Endothelial cell of umbilical vein (primary cell): ENCODE measurements around the gene SLC35B2. TPM values are rescaled to one million over a fixed set of nuclear protein-coding genes. Genes with fewer than 3 reads are reported as not detected.

Source experiments
- BruUV-seq: library from RNA; stranded (reverse); fragments of 400-500 nt; replicated peaks from 2 replicates; lab custom pipeline; 2021; lab: Mats Ljungman, UMichigan
- CTCF ChIA-PET: fragments of 300-600, 350-600 bp; sonication (Branson Sonifier 250); formaldehyde crosslinking; loops from one replicate; lab custom pipeline; 2021; ENCODE audit warnings: antibody characterized with exemption, inconsistent platforms; lab: Charles Lee
- POLR2A ChIA-PET: fragments of 300-600, 350-600 bp; sonication (Branson Sonifier 250); formaldehyde crosslinking; loops from one replicate; lab custom pipeline; 2021; ENCODE audit warnings: antibody characterized with exemption, inconsistent platforms; lab: Charles Lee
- DNase-seq: peaks from one replicate; pipeline ENCODE4 v3.0.0-alpha.2; 2011; ENCODE audit warnings: low read depth, low spot score
- FAIRE-seq: peaks from 2 replicates; lab custom pipeline; 2011; peaks lifted over from hg19 to GRCh38; lab: Jason Lieb, UNC
- H2AFZ ChIP-seq: 2 replicates; pipeline ENCODE4 v1.6.0; 2012; ENCODE audit warnings: low read depth, low read length, control low read depth, inconsistent platforms
- H3K27ac ChIP-seq: 2 replicates; pipeline ENCODE4 v1.5.1; 2011; ENCODE audit warnings: low read depth, mild to moderate bottlenecking, control low read depth, low read length, moderate library complexity; ENCODE audit not compliant: insufficient read depth
- H3K27me3 ChIP-seq, 2 experiments: 2 replicates each; pipeline versions ENCODE4 v1.6.0 to v1.6.1; 2011; ENCODE audit warnings: low read length in 2 of 2, mixed read lengths in 1 of 2; ENCODE audit not compliant: control insufficient read depth in 2 of 2, insufficient read depth in 2 of 2
- H3K36me3 ChIP-seq, 2 experiments: 2 replicates in 1 of 2; 3 replicates in 1 of 2; pipeline ENCODE4 v1.5.1; 2011; ENCODE audit warnings: low read length in 2 of 2, mild to moderate bottlenecking in 1 of 2, moderate library complexity in 1 of 2; ENCODE audit not compliant: control insufficient read depth in 2 of 2, insufficient read depth in 2 of 2; ENCODE audit errors: extremely low read depth in 1 of 2
- H3K4me1 ChIP-seq: 3 replicates; pipeline ENCODE4 v1.5.1; 2011; ENCODE audit warnings: mild to moderate bottlenecking, low read length; ENCODE audit not compliant: control insufficient read depth, insufficient read depth; ENCODE audit errors: extremely low read depth
- H3K4me2 ChIP-seq: 2 replicates; pipeline ENCODE4 v1.6.1; 2011; ENCODE audit warnings: low read length, control low read depth, mixed read lengths; ENCODE audit not compliant: insufficient read depth
- H3K4me3 ChIP-seq, 3 experiments: fragments of 200-600 bp in 1 of 3; sonication (generic), shearing (Covaris generic) in 1 of 3; replicated peaks in 1 of 3; 2 replicates each; pipeline ENCODE4 v1.5.1; 2011 to 2016; ENCODE audit warnings: control low read depth in 3 of 3, low read length in 3 of 3, mild to moderate bottlenecking in 2 of 3, inconsistent platforms in 1 of 3, low read depth in 1 of 3, moderate library complexity in 1 of 3; ENCODE audit not compliant: insufficient read depth in 1 of 3
- H3K79me2 ChIP-seq: 2 replicates; pipeline ENCODE4 v1.6.0; 2012; ENCODE audit warnings: low read length, inconsistent platforms; ENCODE audit not compliant: control insufficient read depth, insufficient read depth
- H3K9ac ChIP-seq: replicated peaks from 2 replicates; pipeline ENCODE3; 2011; ENCODE audit warnings: low read length, control low read depth; ENCODE audit not compliant: insufficient read depth; ENCODE audit errors: extremely low read depth
- H3K9me1 ChIP-seq: replicated peaks from 3 replicates; pipeline ENCODE4 v1.6.0; 2011; ENCODE audit warnings: mild to moderate bottlenecking, low read length; ENCODE audit not compliant: control insufficient read depth, insufficient read depth; ENCODE audit errors: extremely low read depth
- H3K9me3 ChIP-seq: replicated peaks from 2 replicates; pipeline ENCODE4 v1.5.1; 2012; ENCODE audit warnings: low read length, inconsistent platforms; ENCODE audit not compliant: control insufficient read depth, insufficient read depth
- H4K20me1 ChIP-seq: replicated peaks from 2 replicates; pipeline ENCODE3; 2011; ENCODE audit warnings: mild to moderate bottlenecking, low read length; ENCODE audit not compliant: control insufficient read depth, insufficient read depth; ENCODE audit errors: extremely low read depth
- EZH2 ChIP-seq: IDR thresholded peaks from 2 replicates; pipeline ENCODE4 v1.6.1; 2012; ENCODE audit warnings: borderline replicate concordance, low read depth, mild to moderate bottlenecking, moderate library complexity, low read length, inconsistent platforms; ENCODE audit not compliant: severe bottlenecking
- FOS ChIP-seq: IDR thresholded peaks from 2 replicates; pipeline ENCODE4 v1.6.1; 2011; ENCODE audit warnings: mild to moderate bottlenecking, low read length, moderate library complexity, borderline replicate concordance; ENCODE audit not compliant: insufficient read depth
- GATA2 ChIP-seq: IDR thresholded peaks from 2 replicates; pipeline ENCODE4 v1.7.0; 2011; ENCODE audit warnings: low read depth, mild to moderate bottlenecking, moderate library complexity, mixed read lengths, low read length; ENCODE audit not compliant: insufficient read length, insufficient read depth
- JUN ChIP-seq: IDR thresholded peaks from 2 replicates; pipeline ENCODE4 v1.6.1; 2011; ENCODE audit warnings: borderline replicate concordance, low read depth; ENCODE audit not compliant: insufficient read length, insufficient read depth
- MYC ChIP-seq: IDR thresholded peaks from one replicate; pipeline ENCODE4 v1.6.1; 2011; ENCODE audit warnings: mild to moderate bottlenecking, low read depth, low read length
- POLR2A ChIP-seq: IDR thresholded peaks from 2 replicates; pipeline ENCODE4 v1.6.1; 2012; ENCODE audit warnings: low read depth, mild to moderate bottlenecking, control low read depth, low read length
- POLR2AphosphoS5 ChIP-seq: IDR thresholded peaks from 2 replicates; pipeline ENCODE4 v1.6.1; 2012; ENCODE audit warnings: low read depth, mild to moderate bottlenecking, control low read depth, low read length, moderate library complexity; ENCODE audit not compliant: insufficient read depth
- dilution Hi-C: fragments of 300-500 bp; cut with MboI; formaldehyde crosslinking; loops from one replicate; pipeline ENCODE4 v1.15.0; 2019; ENCODE audit warnings: low sequenced_read_pairs; ENCODE audit not compliant: extremely low pct_ligation_motif_present
- intact Hi-C: fragments of 100-400 bp; cut with micrococcal nuclease; formaldehyde crosslinking; loops from one replicate; pipeline ENCODE4 v1.10.0; 2022
- polyA plus RNA-seq, 4 experiments: library from polyadenylated mRNA; depleted of rRNA in 3 of 4; stranded (reverse) in 3 of 4; unstranded in 1 of 4; fragments of >200 nt; gene quantifications; 2 replicates each; pipeline versions ENCODE4 v1.2.1 to v1.2.3, GENCODE V29; 2011 to 2012; ENCODE audit warnings: missing spikeins in 1 of 4
- total RNA-seq: library from RNA; stranded (reverse); gene quantifications from 2 replicates; pipeline ENCODE4 v1.2.3, GENCODE V29; 2021
- TF ChIP-seq, protein P1 (sequence below), 2 donors: IDR thresholded peaks; 1 replicate in 1 of 2; 2 replicates in 1 of 2; pipeline ENCODE4 v1.5.1; 2011; ENCODE audit warnings: low read length in 2 of 2, mild to moderate bottlenecking in 2 of 2, moderate library complexity in 2 of 2, control low read depth in 1 of 2, inconsistent platforms in 1 of 2, low read depth in 1 of 2; ENCODE audit not compliant: insufficient read depth in 1 of 2; ENCODE audit errors: extremely low read depth in 1 of 2
- TF ChIP-seq, protein P2 (sequence below): IDR thresholded peaks from 2 replicates; pipeline ENCODE4 v1.6.1; 2011; ENCODE audit not compliant: insufficient read depth, insufficient read length

Gene SLC35B2
- total and polyA plus RNA-seq, 2 donors (not counting 3 experiments of a cell fraction or from before 2014, with no cell fraction given) = 53.4 to 112 TPM

DNA sequence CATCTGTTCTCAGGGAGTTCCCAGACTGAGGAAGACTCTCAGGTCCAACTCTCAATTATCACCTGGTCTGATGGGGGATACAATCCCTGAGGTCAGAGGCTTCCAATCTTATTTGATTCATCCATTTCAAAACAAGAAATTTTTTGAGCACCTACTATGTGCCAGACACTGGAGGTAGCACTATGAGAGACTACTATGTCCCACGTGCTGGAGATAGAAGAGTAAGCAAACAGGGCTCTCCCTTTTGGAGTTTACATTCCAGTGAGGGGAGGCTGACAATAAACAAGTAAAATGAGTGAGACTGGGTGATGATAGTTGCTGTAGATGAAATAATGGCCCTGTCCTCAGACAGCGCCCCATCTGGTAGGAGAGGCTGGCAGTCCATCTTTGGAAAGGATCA, 29.4 kb upstream of the SLC35B2 start:
- H3K9ac ChIP-seq = no peak overlapping the region
- no peaks in the 10 kb centered on the region for H3K36me3 ChIP-seq
- H3K27ac ChIP-seq = no peak overlapping the region
- no peaks in the 10 kb centered on the region for H3K4me1 ChIP-seq
- intact Hi-C loops = no loop called here
- POLR2A ChIA-PET = no interaction called here
- FAIRE-seq (no peak), DNase-seq (no peak)
- TF ChIP-seq FOS (no peak), GATA2 (no peak), EZH2 (no peak), MYC (no peak), JUN (no peak), POLR2A (no peak), POLR2AphosphoS5 (no peak)
- TF ChIP-seq, protein P1, sequence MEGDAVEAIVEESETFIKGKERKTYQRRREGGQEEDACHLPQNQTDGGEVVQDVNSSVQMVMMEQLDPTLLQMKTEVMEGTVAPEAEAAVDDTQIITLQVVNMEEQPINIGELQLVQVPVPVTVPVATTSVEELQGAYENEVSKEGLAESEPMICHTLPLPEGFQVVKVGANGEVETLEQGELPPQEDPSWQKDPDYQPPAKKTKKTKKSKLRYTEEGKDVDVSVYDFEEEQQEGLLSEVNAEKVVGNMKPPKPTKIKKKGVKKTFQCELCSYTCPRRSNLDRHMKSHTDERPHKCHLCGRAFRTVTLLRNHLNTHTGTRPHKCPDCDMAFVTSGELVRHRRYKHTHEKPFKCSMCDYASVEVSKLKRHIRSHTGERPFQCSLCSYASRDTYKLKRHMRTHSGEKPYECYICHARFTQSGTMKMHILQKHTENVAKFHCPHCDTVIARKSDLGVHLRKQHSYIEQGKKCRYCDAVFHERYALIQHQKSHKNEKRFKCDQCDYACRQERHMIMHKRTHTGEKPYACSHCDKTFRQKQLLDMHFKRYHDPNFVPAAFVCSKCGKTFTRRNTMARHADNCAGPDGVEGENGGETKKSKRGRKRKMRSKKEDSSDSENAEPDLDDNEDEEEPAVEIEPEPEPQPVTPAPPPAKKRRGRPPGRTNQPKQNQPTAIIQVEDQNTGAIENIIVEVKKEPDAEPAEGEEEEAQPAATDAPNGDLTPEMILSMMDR (IDR thresholded peaks at IDR 0.05; ENCODE audit: extremely low read depth in 1 of 2, insufficient read depth in 1 of 2, low read depth in 1 of 2, low read length in 2 of 2) = no peak
- TF ChIP-seq, protein P2, sequence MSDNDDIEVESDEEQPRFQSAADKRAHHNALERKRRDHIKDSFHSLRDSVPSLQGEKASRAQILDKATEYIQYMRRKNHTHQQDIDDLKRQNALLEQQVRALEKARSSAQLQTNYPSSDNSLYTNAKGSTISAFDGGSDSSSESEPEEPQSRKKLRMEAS = no peak
- no peak overlapping the region for H3K4me2 ChIP-seq
- BruUV-seq = no TSS peak
- CTCF ChIA-PET = interaction anchor here (1.4 kb wide), 1 partner anchor 16 kb away, joined by 4 read pairs; no protein-coding TSS in a partner anchor
- dilution Hi-C loops = no loop called here
- no peak overlapping the region for H2AFZ ChIP-seq
- no peak overlapping the region for H3K4me3 ChIP-seq
- no peaks in the 10 kb centered on the region for H3K9me3 ChIP-seq
- H3K79me2 ChIP-seq = no peaks in the 10 kb centered on the region
- peaks cover 6% of the 10 kb centered on the region in 2 experiments for H3K27me3 ChIP-seq
- no peaks in the 10 kb centered on the region for H4K20me1 ChIP-seq
- no peaks in the 10 kb centered on the region for H3K9me1 ChIP-seq
